A549 treated with CORT108297 at 1 μM for 4 hours (cell line): ENCODE measurements around the gene ARL8B. TPM values are rescaled to one million over a fixed set of nuclear protein-coding genes. Genes with fewer than 3 reads are reported as not detected.

Experiments
- total RNA-seq: library from RNA; stranded (reverse); fragments of 200-300 nt; extraction: Qiagen RNA extraction; gene quantifications from 5 replicates; pipeline ENCODE4 v1.2.3, GENCODE V29; 2022

Gene ARL8B
- 64.0 to 70.8 TPM (median 69.0 TPM) in 5 replicates for total RNA-seq

GRCh38 chr3:5122030-5122740 lies at the start of gene ARL8B:
TSS of gene ARL8B (plus strand) at chr3:5122292. CDS start at chr3:5122466, 174 bp downstream.

DNA sequence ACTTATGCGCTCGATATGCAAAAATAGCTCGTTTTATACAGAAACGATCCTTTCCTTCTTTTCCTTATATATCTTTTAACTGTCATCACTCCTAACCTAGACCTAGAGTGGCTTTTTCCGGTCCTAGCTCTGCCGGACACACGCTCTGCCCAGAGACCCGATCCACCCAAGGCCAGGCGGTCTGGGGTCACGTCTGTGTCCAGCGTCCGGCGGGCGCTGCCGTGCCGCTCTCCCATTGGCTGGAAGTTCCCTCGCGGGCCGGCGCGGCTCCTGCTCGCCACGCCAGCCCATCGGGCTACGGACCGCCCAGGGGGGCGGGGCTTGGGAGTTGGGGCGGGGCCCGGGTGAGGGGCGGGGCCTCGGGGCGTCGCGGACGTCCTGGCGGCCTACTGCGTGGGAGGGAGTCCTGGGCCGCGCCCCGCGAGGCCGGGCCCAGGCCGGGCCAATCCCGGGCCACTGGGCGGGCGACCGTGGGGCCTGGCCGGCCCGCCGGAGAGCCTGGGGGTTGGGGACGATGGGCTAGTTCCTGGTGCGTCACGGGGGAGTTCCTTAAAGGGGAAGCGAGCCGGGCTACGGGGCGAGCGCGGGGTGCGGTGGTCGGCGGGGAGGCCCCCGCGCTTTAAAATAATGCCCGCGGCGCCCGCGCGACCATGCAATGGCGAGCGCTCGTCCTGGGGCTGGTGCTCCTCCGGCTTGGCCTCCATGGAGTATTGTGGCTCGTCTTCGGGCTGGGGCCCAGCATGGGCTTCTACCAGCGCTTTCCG lies 65.2 kb downstream of the ARL8B start, which contains the start of gene EDEM1:
Gene EDEM1, plus strand, starts transcription at position 552 of the 764 bp plus-strand sequence. Its CDS starts 99 bp downstream, at position 651.

Other genes with a start within 250 kb of the ARL8B start
- 81.0 to 103 TPM (median 94.9 TPM) in 5 replicates for gene BHLHE40, start 142.9 kb upstream of the ARL8B start, total RNA-seq
- 16.1 to 19.6 TPM (median 17.5 TPM) in 5 replicates for gene EDEM1, start 65.4 kb downstream of the ARL8B start, total RNA-seq